Skeletal muscle tissue (tissue), 4 donors: ENCODE results near the gene ARHGAP26. TPM values are rescaled to one million over a fixed set of nuclear protein-coding genes. Genes with fewer than 3 reads are reported as not detected.

Source experiments
- H3K27ac ChIP-seq: one replicate; pipeline ENCODE4 v1.7.0; 2013; ENCODE audit warnings: mild to moderate bottlenecking, low read depth, low read length, inconsistent platforms
- H3K27me3 ChIP-seq, 3 donors: one replicate each; pipeline ENCODE4 v1.7.0; 2013; ENCODE audit warnings: low read length in 3 of 3; ENCODE audit not compliant: control insufficient read depth in 3 of 3, insufficient read depth in 3 of 3
- H3K36me3 ChIP-seq, 3 donors: one replicate each; pipeline ENCODE4 v1.7.0; 2013; ENCODE audit warnings: low read length in 3 of 3; ENCODE audit not compliant: control insufficient read depth in 3 of 3, insufficient read depth in 3 of 3
- H3K4me1 ChIP-seq, 3 donors: one replicate each; pipeline ENCODE4 v1.7.0; 2013; ENCODE audit warnings: low read length in 3 of 3, mild to moderate bottlenecking in 3 of 3; ENCODE audit not compliant: control insufficient read depth in 3 of 3, insufficient read depth in 3 of 3
- H3K4me3 ChIP-seq, 3 donors: one replicate each; pipeline ENCODE4 v1.7.0; 2013; ENCODE audit warnings: low read length in 3 of 3
- H3K9ac ChIP-seq, 3 donors: one replicate each; pipeline ENCODE4 v1.7.0; 2013; ENCODE audit warnings: low read length in 3 of 3, mild to moderate bottlenecking in 3 of 3, moderate library complexity in 2 of 3, low read depth in 1 of 3
- H3K9me3 ChIP-seq, 3 donors: one replicate each; pipeline ENCODE4 v1.7.0; 2013; ENCODE audit warnings: low read length in 3 of 3; ENCODE audit not compliant: control insufficient read depth in 3 of 3
- total RNA-seq: library from RNA; depleted of rRNA; stranded (reverse); fragments of >200 nt; gene quantifications from one replicate; pipeline ENCODE4 v1.2.3, GENCODE V29; 2014
- donor health status: Osteomylitis.

Gene ARHGAP26
- total RNA-seq, 1 donor from 2014 or later: 28.7 TPM

- Histone ChIP-seq H3K4me3 (no peak overlapping the region), H3K27me3 (no peaks in the 10 kb centered on the region), H3K27ac (no peak overlapping the region), H3K4me1 (peaks cover 2 to 9% (median 4%) of the 10 kb centered on the region in 3 donors), H3K9ac (no peak overlapping the region), H3K36me3 (peaks cover 12 to 31% (median 13%) of the 10 kb centered on the region in 3 donors), H3K9me3 (peaks cover 0 to 3% (median 0%) of the 10 kb centered on the region in 3 donors)
Observed at GRCh38 chr5:142904416-142904815, 134.2 kb downstream of the ARHGAP26 start.

GRCh38 chr5:142905348-142905747 is 135.2 kb downstream of the ARHGAP26 start:
- H3K4me1 ChIP-seq: peaks cover 2 to 9% (median 4%) of the 10 kb centered on the region in 3 donors
- H3K27me3 ChIP-seq: no peaks in the 10 kb centered on the region
- no peak overlapping the region for H3K27ac ChIP-seq
- H3K36me3 ChIP-seq: peaks cover 12 to 31% (median 13%) of the 10 kb centered on the region in 3 donors
- no peak overlapping the region for H3K9ac ChIP-seq
- H3K4me3 ChIP-seq: no peak overlapping the region
- peaks cover 0 to 3% (median 0%) of the 10 kb centered on the region in 3 donors for H3K9me3 ChIP-seq

- peak overlapping the region; percentile 1 for H3K27ac ChIP-seq
- no peaks in the 10 kb centered on the region for H3K27me3 ChIP-seq
- peaks cover 0 to 3% (median 0%) of the 10 kb centered on the region in 3 donors for H3K9me3 ChIP-seq
- peak overlapping the region in 1 of 3 donors; percentile 3 for H3K4me3 ChIP-seq
- H3K4me1 ChIP-seq: peaks cover 2 to 9% (median 4%) of the 10 kb centered on the region in 3 donors
- H3K9ac ChIP-seq: no peak overlapping the region
- H3K36me3 ChIP-seq: peaks cover 12 to 28% (median 18%) of the 10 kb centered on the region in 3 donors
Observed at GRCh38 chr5:142906863-142907671, 136.9 kb downstream of the ARHGAP26 start.

GRCh38 chr5:142908659-142909058 is 138.5 kb downstream of the ARHGAP26 start:
- Histone ChIP-seq H3K36me3 (peaks cover 9 to 25% (median 15%) of the 10 kb centered on the region in 3 donors), H3K4me1 (peaks cover 2 to 9% (median 4%) of the 10 kb centered on the region in 3 donors), H3K9ac (no peak overlapping the region), H3K27me3 (no peaks in the 10 kb centered on the region), H3K9me3 (peaks cover 0 to 3% (median 0%) of the 10 kb centered on the region in 3 donors), H3K27ac (no peak overlapping the region), H3K4me3 (no peak overlapping the region)

- Histone ChIP-seq H3K36me3 (peaks cover 4 to 16% (median 9%) of the 10 kb centered on the region in 3 donors), H3K27me3 (no peaks in the 10 kb centered on the region), H3K27ac (no peak overlapping the region), H3K4me1 (peaks cover 2 to 9% (median 4%) of the 10 kb centered on the region in 3 donors), H3K9ac (no peak overlapping the region), H3K9me3 (peaks cover 0 to 3% (median 0%) of the 10 kb centered on the region in 3 donors), H3K4me3 (no peak overlapping the region)
Observed at GRCh38 chr5:142910128-142910527, 140.0 kb downstream of the ARHGAP26 start.

GRCh38 chr5:142911170-142911569 is 141.0 kb downstream of the ARHGAP26 start:
- Histone ChIP-seq H3K27ac (no peak overlapping the region), H3K27me3 (no peaks in the 10 kb centered on the region), H3K36me3 (peaks cover 4 to 16% (median 7%) of the 10 kb centered on the region in 3 donors), H3K4me1 (peaks cover 2 to 9% (median 4%) of the 10 kb centered on the region in 3 donors), H3K4me3 (no peak overlapping the region), H3K9ac (no peak overlapping the region), H3K9me3 (peaks cover 0 to 3% (median 0%) of the 10 kb centered on the region in 3 donors)

GRCh38 chr5:142911775-142912174 is 141.6 kb downstream of the ARHGAP26 start:
- Histone ChIP-seq H3K4me1 (peaks cover 2 to 7% (median 4%) of the 10 kb centered on the region in 3 donors), H3K36me3 (peaks cover 4 to 16% (median 7%) of the 10 kb centered on the region in 3 donors), H3K4me3 (no peak overlapping the region), H3K27me3 (no peaks in the 10 kb centered on the region), H3K9me3 (peaks cover 0 to 3% (median 0%) of the 10 kb centered on the region in 3 donors), H3K27ac (no peak overlapping the region), H3K9ac (no peak overlapping the region)

GRCh38 chr5:142913728-142914338 is 143.7 kb downstream of the ARHGAP26 start:
- H3K9ac ChIP-seq: no peak overlapping the region
- H3K4me1 ChIP-seq: no peaks in the 10 kb centered on the region
- no peaks in the 10 kb centered on the region for H3K27me3 ChIP-seq
- H3K36me3 ChIP-seq: peaks cover 2 to 9% (median 4%) of the 10 kb centered on the region in 3 donors
- H3K27ac ChIP-seq: no peak overlapping the region
- H3K4me3 ChIP-seq: no peak overlapping the region
- no peaks in the 10 kb centered on the region for H3K9me3 ChIP-seq

GRCh38 chr5:142915038-142915437 is 144.9 kb downstream of the ARHGAP26 start:
- H3K4me3 ChIP-seq: no peak overlapping the region
- H3K9ac ChIP-seq: no peak overlapping the region
- H3K27me3 ChIP-seq: no peaks in the 10 kb centered on the region
- peaks cover 2 to 9% (median 4%) of the 10 kb centered on the region in 3 donors for H3K36me3 ChIP-seq
- H3K27ac ChIP-seq: no peak overlapping the region
- H3K4me1 ChIP-seq: no peaks in the 10 kb centered on the region
- no peaks in the 10 kb centered on the region for H3K9me3 ChIP-seq
